ENCODE data around the gene SLC16A13.
"Not testable (repeated sequence)": the region's sequence is repeated elsewhere in the genome, so short reads cannot be mapped to it uniquely, and the experiment has no call there.

The SLC16A13 gene, protein sequence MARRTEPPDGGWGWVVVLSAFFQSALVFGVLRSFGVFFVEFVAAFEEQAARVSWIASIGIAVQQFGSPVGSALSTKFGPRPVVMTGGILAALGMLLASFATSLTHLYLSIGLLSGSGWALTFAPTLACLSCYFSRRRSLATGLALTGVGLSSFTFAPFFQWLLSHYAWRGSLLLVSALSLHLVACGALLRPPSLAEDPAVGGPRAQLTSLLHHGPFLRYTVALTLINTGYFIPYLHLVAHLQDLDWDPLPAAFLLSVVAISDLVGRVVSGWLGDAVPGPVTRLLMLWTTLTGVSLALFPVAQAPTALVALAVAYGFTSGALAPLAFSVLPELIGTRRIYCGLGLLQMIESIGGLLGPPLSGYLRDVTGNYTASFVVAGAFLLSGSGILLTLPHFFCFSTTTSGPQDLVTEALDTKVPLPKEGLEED

DNA sequence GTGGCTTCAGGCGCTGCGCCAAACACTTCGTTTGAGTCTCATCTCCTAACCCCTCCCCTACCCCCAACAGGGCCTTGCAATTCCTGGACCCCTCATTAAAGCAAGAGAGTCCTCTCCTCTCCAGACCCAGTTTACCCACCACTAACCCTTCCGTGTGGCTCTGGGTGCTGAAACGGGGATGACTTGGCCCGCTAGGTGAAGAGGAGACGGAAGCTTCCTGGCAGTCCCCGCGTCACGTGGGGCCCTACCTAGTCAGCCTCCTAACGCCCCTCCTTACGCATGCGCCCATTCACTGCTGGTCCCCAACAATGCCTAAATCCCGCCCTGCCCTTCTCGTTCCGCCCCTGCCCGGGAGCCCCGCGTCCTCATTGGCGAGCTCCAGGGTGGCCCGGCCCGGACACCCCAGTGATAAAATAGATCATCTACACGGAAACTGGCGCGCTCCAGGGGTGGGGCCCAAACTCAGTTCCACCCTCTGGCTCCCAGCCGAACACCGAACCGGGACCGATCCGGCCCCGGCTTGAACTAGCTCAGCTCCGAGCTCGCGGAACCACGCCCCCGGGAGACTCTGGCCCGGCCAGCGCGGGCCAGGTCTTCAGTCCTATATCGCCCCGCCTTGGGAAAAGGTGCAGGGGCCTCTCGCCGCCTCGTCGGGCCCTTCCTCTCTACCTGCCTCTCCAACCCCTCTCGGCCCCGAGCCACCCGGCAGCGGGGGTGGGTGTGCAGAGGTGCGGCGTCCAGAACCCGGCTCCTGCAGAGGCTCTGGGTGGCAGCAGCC is at the start of gene SLC16A13:
TSS of gene SLC16A13 (plus strand) at position 425 of the 778 bp plus-strand sequence. CDS start 368 bp downstream, outside the sequence.
- peak; percentile 93 for DNase-seq

DNA sequence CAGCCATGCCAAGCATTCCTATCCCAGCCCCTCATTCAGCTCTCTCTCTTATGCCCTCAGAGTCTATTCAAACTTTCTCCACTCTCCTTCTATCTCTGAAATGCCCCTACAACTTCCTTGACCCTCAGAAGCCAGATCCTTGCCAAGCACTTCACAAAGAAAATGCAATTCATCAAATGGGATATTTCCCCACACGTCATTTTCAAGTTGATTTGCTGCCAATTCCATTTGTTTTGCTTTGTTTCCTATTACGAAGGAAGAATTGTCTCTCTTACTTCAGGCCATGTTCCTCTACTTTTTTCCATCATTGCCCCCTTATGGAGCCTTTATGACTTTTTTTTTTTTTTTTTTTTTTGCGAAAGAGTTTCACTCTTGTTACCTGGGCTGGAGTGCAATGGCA is 49.1 kb upstream of the SLC16A13 start:
- no peak for DNase-seq

DNA sequence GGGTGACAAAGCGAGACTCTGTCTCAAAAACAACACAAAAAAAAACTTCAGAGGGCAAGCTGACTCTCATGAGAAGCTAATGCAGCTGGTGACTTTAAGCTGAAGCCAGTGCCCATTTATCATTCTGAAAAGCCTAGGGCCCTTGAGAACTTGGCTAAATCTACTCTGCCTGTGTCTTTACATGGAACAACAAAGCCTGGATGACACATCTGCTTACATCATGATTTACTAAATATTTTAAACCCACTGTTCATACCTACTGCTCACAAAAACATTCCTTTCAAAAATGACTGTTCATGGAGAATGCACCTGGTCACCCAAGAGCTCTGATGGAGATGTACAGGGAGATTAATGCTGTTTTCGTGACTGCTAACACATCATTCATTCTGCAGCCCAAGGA is 46.0 kb upstream of the SLC16A13 start:
- DNase-seq = no peak

DNA sequence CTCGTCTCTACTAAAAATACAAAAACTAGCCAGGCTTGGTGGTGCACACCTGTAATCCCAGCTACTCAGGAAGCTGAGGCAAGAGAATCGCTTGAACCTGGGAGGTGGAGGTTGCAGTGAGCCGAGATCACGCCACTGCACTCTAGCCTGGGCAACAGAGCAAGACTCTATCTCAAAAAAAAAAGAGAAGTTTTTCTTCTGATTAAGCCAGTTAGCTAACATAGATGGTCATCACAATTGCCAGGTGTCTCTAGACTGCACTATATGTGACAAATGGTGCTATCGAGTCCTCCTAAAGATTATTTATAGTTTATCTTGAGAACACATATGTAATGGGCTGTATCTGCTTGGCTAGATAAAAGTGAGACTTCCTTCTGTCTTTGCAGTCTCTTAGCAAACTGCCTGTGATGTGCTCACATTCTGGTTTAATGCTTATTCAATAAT is 42.2 kb upstream of the SLC16A13 start:
- not testable (repeated sequence) for DNase-seq

DNA sequence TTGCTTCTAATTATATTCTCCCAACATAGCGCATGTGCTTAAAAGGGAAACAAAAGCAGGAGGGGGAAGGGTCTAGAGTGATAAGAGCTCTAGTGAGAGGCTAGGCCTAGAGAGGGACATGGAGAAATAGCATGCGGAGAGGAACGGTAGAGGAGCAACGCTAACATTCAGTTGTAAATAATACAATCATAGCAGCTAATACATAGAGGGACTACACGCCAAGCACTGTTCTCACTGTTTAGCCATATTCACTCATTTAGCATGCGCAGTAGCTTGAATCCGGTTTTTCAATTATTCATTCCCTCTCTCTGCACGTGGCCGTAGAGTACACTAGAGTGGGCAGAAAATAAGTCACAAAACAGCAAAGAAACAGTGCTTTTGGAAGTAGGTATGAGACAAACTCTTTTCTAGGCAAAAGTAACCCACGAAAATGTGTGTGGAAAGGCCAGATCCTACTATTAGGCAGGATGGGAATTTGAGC is 41.7 kb upstream of the SLC16A13 start:
- no peak for DNase-seq

DNA sequence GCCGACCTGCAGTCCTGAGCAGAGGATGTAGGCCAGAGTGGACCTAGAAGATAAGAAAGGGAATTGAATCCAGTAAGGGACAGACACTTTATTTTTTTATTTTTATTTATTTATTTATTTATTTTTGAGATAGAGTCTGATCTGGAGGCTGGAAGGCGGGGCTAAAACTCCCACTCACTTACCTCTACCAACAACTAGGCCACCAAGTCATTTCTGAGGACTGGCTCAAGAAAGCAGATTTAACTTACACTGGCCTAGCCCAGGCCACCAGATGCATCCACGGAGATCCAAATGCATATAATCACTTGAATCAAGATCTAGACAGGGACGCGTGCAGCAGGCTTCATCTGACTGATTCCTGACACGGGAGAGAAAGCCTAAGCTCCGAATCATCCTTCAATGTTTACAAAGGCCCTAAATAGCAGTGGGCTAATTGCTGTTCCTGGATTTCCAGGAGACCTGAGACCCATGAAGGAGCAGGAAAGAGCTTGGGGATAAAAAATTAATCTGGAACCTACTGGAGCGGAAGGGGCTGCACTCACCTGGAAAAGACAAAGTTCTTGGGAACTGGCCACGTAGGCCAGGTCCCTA is 41.1 kb upstream of the SLC16A13 start:
- no peak for DNase-seq

DNA sequence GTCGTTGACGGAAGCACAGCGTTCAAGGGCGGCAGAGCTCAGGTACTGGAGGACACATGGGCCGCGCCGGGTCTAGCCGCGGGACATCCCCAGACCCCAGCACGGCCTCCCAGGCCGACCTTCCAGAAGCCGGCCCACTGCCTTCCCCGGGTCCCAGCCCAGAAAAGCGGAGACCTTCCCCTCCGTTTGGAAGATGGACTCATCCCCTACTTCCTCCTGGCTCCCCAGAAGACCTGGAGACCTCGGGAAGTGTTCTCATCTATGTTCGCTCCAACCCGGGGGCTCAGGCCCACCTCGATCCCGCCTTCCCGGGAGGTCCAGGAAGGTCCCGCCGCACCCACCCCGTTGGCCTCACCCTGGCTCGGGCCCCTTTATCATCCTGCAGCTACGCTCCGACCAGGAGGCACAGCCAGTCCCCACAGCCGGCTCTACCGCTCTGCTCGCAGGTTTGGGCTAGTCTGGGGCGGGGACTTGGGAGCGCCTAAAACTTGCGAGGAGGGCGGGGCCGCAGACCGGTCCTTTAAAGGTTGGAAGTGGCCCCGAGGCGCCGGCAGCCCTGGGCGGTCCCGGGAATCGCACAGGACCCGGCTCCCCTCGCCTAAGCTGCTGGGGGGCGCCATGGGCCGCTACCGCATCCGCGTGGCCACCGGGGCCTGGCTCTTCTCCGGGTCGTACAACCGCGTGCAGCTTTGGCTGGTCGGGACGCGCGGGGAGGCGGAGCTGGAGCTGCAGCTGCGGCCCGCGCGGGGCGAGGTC is 40.1 kb upstream of the SLC16A13 start, which contains the start of gene ALOX12:
TSS of gene ALOX12 (plus strand) at position 550 of the 756 bp plus-strand sequence. CDS start at position 619, 69 bp downstream.
- peak; percentile 43 for DNase-seq

DNA sequence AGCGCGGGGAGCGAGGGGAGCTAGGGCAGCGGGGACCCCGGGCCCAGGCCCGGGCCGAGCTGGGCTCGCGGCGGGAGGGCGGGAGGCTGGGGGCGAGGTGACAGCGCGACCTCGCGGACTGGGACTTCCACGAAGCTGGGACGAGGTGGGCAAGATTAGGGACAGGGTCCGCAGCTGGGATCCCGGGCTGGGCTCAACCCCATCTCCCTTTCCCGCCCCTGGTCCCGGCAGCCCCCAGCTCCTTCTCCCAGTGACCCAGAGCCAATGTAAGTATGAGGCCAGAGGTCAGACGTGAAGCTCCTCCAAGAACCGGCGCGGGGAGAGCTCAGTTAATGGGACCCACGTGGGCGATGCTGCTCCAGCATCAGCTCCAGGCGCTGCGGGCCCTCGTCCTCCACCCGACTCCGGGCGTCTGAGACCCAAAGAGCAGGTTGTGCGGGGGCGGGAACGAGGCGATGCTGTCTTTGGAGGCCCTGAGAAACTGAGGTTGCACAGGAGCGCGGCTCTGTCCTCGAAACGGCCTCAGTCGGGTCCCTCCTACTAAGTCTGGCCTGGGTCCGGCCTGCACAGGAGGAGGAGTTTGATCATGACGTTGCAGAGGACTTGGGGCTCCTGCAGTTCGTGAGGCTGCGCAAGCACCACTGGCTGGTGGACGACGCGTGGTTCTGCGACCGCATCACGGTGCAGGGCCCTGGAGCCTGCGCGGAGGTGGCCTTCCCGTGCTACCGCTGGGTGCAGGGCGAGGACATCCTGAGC is 39.4 kb upstream of the SLC16A13 start:
- peak; percentile 20 for DNase-seq

DNA sequence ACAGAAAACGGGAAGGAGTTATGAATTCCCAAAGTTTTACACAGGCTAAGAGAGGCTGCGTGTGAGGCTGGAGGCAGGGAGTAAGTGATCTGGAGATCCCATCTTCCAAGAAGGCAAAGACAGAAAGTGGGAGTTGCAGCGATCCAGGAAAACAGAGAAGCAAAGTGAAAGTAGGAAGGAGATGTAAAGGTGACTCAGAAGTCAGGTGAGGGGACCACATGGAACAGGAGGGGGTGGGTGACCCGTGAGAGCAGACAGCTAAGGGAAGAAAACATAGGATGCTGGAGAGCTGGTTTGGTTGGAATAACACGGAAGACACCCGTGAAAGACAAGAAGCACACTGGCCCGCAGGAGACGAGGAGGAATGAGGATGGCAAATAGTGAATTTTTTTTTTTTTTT is 38.6 kb upstream of the SLC16A13 start:
- DNase-seq = no peak

DNA sequence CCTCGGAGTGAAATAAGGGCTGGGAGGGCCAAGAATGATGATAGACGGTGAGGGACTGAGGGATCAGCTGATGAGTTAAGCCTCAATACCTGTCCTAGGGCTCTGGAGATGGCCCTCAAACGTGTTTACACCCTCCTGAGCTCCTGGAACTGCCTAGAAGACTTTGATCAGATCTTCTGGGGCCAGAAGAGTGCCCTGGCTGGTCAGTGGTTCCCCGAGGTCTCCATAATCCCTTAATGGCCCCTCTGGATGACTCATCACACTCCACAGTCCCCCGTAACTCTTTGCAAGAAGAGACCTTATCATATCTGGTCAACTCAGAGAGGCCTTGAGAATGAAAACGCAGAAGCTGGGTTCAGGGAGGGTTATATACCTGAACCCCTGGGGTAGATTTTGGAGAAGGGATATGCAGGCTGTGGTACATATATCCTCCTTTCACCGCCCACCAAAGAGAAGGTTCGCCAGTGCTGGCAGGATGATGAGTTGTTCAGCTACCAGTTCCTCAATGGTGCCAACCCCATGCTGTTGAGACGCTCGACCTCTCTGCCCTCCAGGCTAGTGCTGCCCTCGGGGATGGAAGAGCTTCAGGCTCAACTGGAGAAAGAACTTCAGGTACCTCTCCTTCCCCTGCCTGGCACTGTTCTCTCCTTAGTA is 36.8 kb upstream of the SLC16A13 start:
- no peak for DNase-seq

DNA sequence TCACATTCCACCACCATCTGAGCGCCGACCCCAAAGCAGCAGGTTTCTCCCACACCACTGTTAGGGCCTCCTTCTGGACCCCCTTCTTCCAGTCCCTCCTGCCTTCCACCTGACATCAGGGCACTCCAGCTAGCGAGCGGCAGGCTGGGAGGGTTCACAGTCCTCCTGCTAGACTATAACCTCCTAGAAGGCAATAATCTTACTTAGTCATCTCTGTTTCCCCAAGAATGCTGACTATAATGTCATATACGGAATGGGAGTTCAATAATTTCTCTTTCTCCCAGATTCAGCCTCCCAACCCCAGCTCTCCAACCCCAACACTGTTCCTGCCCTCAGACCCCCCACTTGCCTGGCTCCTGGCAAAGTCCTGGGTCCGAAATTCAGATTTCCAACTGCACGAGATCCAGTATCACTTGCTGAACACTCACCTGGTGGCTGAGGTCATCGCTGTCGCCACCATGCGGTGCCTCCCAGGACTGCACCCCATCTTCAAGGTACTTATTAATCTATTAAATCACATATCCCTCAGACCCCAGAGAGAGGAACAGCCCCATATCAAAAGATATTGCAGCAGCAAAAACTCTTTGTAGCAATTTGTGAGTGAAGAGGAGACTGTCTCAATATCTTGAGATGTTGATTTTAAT is 34.4 kb upstream of the SLC16A13 start:
- no peak for DNase-seq

DNA sequence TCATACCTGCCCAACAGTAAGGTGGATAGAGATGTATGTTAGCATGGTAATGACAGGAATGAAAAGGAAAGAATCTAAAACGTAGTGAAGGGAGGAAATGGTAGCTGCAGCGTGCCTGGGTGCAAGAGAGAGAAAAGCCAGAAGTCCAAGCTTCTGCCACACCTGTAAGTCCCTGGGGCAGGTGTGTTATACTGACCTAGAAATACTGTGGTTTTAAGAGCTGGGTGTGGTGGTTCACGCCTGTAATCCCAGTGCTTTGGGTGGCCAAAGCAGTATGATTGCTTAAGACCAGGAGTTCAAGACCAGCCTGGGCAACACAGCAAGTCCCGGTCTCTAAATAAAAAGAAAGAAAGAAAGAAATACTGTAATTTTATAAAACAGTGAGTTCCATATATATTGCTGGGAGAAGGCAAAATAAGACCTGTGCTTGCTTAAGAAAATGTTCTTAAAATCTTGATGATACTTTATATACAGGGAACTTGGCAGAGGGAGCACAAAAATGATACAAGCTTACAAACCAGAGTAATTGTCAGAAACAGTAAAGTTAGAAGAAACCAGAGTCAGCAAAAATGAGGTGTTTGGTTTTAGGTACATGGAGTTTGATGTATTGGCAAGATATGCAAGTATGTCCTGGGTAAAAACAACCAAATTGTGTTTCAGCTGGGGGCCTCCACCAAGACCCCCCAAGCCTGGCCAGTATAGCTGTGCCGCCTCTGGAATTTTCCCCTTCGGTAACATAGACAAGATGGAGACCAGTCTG is 33.3 kb upstream of the SLC16A13 start:
- DNase-seq = no peak

DNA sequence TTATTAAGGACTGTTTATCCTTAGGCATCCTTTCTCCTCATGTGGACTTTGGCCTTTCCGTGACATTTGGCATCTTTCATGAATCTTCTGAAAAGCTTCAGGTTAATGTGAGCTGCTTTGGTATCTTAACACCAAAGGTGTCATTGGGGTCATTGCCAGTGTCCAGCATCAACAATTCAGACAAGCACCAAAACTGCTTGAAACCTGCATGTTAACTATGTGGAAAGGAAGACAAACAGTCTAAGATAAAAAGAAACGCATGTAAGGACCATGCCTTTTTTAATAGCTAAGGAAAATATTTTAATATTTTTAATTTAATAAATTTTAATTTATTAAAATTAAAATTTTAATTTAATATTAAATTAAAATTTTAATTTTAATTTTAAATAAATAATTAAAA is 32.1 kb upstream of the SLC16A13 start:
- no peak for DNase-seq

DNA sequence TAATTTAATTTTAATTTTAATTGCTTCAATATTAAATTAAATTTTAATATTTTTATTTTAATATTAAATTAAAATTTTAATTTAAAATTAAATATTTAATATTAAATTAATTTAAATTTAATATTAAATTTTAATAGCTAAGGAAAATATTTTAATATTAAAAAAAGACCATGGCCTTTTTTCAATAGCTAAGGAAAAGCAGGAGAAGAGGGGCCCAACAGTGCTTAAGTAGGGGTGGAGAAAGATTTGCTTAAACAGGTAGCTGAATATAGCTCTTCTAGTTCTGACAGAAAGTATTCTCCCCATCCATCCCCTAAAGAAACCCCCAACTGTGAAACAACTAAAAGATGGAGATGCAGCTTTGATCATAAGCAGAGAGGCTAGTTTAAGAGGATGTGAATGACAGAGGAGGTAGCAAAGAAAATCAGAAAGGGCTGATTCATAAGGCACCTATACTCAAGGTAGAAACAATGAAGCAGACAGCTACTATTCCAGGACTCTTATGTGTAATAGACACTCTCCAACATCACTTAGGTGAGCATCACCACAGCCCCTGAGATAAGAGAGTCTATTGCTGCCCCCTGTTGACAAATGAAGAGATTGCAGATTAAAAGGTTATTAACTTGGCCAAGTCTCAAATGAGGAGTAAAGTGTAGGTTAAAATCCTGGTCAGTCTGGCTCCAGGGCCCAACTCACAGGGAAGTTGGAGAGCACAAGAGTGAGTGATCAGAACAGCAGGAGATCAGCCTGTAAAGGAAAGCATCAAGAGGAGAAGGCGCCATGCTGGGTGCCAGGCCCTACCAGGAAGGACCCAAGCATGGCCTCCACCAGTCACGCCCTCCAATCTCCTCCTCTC is 31.2 kb upstream of the SLC16A13 start:
- peak; percentile 34 for DNase-seq

DNA sequence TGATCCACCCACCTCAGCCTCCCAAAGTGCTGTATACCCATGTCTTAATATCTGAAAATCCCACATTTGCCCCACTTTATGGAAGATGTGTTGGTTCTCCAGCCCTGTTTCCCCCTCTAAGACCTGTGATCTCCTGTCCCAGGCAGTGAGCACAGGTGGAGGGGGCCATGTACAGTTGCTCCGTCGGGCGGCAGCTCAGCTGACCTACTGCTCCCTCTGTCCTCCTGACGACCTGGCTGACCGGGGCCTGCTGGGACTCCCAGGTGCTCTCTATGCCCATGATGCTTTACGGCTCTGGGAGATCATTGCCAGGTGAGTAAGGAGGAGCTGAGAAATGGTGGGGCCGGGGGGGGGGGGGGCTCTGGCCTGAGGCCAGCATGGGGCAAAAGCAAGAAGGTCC is 30.1 kb upstream of the SLC16A13 start:
- DNase-seq = peak; percentile 19

DNA sequence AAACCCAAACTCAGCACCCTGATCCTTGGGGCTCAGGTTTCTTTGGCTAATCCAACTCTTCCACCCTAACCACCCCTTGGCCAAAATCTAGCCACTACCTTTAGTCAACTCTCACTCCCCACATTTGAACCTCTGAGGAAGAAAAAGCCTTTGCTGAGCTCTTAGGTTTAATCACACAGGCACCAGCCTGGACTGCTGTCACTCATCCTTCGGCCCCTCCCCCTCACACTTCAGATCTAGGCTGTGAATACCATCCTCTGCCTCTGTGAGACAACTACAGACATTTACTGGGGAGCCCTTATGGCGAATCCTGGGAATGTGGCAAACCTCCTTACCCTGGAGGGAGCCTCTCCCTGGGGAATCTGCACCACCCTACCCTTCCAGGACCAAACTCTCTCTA is 28.7 kb upstream of the SLC16A13 start:
- DNase-seq = no peak

DNA sequence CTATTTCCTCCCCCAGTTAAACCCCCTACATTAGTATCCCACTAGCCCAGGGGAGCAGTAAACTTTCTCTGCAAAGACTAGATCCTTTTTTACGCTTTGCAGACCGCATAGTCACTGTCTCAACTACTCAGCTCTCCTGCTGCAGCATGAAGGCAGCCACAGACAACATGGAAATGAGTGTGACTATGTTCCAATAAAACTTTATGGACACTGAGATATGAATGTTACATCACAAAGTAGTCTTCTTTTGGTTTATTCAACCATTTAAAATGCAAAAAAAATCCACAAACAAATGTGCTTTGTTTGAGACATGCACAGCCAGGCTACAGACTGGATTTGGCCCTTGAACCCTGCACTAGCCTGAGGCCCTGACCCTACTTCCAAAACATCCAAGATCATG is 25.3 kb upstream of the SLC16A13 start:
- DNase-seq = no peak

DNA sequence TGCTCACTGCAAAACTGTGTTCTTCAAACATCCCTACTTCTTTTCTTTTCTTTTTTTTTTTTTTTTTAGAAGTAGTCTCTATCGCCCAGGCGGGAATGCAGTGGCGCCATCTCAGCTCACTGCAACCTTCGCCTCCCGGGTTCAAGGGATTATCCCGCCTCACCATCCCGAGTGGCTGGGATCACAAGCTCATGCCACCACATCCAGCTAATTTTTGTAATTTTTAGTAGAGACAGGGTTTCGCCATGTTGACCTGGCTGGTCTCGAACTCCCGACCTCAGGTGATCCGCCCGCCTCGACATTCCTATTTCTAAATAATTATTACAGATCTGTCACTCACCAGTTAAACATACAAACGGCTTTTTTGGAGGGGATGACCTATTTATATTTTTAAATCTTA is 24.4 kb upstream of the SLC16A13 start:
- DNase-seq = no peak

DNA sequence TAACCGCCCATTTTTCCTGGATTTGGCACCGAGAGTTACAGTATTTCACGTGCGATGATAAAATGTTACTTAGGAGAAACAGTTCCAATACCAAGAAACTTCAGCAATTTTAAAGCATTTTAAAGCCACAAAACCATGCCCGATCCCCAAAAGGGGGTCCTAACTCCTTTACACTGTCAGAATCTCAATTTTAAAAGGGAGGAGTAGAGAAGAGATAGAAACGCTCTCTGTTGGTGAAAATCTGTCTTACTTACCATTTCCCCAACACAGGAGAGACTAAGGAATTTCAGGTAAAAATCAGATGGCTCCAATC is 23.9 kb upstream of the SLC16A13 start:
- DNase-seq = peak; percentile 12
